GM21526 (cell line): Measurements from ENCODE around the gene JPT2.

Experiments used
- ATAC-seq: cut with Tn5 transposase; IDR thresholded peaks from one replicate; pipeline ENCODE4 v1.9.1; 2021; ENCODE audit warnings: moderate library complexity; ENCODE audit not compliant: unreplicated experiment, low FRiP score

The JPT2 gene, protein sequence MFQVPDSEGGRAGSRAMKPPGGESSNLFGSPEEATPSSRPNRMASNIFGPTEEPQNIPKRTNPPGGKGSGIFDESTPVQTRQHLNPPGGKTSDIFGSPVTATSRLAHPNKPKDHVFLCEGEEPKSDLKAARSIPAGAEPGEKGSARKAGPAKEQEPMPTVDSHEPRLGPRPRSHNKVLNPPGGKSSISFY

DNA sequence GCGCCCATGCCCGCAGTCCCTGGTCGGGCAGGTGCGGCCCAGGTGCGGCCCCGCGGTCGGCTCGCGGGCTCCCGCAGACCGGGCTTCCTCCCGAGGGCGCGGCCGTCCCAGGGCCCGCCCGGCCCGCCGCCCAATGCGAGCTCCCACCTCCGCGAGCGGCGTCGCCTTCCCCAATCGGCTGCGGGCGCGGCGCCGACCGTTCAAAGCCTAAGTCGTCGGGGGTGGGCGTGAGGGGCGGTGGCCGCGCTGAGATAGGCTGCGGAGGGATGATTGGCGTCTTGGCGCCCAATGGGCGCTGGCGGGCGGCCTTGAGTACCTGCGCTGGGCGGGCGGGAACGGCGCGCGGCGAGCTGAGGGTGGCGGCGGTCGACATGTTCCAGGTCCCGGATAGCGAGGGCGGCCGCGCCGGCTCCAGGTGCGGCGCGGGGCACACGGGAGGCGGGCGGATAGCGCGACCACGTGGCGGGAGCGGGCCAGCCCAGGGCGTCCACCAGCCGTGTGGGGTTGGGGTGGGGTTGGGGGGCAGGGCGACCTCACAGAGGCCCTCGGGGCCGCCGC, at the start of gene JPT2:
TSS of gene JPT2 (plus strand) at position 338 of the 558 bp plus-strand sequence. CDS start at position 372, 34 bp downstream.
- ATAC-seq, result peak; percentile 83

DNA sequence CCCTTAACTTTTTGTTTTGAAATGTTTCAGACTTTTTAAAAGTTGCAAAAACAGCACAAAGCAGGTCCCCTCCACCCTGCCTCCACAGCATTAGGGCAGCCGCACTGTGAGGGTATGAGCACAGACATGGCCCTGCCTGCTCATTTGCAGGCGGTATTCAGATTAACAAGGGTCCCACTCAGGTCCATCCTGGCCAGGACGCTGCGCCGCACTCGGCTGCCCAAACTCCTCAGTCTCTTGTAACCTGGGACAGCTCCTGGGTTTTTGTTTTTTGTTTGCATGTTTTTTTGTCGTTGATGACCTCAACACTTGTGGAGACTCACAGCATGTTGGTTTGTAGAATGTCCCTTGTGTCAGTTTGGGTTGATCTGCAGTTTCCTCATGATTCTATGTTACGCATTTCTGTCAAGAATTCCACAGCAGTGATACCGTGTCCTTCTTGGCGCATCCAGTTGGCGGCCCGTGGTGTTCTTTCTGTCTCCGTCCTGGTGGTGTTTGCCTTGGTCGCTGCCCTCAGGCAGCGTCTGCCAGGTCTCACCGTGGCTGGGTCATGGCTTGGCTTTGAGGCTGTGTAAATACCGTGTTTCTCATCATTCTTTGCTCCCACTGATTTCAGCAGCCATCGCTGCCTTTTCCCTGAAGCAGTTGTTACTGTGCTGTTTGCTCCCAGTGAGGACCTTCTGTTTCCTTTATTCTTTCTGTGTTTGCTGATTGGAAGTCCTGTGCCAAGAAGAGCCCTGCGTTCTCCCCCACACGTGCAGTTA, 47.4 kb upstream of the JPT2 start:
- no peak for ATAC-seq

DNA sequence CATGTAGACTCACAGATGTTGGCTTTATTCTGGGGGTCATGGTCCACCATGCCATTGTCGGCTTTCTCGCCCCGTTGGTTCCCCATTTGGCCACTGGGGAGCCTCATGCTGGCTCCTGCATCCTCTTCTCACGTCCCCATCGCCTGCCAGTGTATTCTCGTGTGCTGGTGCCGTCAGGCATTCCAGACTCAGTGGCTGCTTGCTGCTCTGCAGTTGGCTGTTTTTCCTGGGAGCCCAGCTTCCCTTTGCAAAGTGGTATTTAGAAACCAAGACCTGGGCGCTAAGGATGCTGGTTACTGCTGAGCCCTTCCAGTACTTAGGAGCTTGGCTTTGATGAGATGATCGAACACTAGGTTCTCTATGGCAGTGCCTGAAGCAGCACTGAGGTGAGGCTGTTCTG, 46.8 kb upstream of the JPT2 start:
- ATAC-seq, result no peak

DNA sequence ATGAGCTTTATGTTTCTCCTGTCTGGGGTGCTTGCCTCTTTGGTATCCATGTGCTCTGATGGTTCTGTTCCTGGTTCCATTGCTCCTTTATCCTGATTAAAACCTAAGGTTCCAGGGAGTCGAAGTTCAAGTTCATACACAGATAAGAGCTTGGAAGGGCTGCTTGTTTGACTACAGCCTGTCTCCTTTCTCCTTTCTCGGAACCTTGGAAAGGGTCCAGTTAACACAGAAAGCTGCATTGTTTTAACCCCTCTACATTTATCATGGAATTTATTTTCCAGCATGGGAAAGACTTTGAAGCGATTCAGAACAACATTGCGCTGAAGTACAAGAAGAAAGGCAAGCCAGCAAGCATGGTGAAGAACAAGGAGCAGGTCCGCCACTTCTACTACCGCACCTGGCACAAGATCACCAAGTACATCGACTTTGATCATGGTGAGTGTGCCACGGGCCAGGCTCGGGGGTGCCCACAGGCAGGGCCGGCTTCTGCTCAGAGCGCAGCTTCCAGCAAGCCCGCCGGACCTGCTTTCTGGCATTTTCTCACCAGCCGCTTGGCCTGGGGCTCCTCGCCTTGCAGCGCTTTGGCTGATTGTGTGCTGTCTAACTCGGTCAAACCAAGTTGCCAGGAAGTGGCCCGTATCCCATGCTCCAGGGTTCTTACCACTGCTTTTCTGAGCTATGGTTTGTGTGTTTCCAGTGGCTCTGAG, 46.0 kb upstream of the JPT2 start:
- ATAC-seq, result no peak

DNA sequence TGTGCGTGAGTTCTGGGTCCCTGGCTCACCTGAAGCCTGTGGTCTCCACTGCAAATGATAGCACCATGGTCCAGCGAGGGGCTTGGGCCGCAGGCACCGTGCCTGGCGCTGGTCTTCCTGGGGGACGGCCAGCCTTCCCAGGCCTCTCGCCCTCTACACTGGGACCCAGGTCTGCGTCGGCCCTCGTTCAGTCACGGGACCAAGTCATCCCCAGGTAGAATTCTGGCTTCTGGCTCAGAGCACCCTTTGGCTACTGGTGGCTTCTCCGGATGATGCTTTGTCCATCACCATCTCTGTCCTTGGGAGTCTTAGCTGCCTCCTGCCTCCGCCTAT, 45.5 kb upstream of the JPT2 start:
- ATAC-seq, result no peak

DNA sequence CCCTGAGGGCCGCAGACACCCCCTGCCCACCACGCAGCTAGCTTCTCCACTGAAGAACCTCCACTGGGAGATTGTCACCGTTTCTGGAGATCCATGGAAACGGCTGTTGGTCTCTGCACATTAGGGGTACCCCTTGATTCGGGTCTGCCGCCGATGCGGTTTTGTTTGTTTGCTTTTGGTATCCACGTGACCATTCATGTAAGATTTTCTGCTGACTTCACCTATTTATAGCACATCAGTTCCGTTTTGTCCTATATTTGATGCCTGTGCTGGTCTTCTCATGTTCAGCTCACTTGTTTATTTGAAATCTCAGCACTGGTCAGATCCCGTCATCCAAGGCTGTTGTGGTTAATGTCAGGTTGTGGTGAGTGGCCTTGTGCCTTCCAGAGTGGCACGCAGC, 44.8 kb upstream of the JPT2 start:
- no peak for ATAC-seq

DNA sequence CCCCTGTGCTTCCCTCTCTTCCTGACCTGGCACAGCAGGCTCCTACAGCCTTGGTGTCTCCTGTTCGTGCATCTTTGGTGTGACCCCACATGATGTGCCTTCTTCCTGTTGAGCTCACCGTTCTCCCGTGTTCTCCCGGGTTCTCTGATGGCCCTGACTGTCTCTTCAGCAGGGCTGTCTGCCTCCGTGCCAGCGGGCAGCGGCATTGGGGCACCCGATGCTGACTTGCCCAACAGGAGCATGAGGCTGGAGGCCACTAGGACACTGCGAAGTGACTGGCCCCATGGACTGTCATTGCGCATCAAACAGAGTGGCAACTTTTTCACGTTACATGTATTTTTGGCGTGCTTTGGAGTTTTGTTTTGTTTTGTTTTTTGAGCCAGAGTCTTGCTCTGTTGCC, 43.5 kb upstream of the JPT2 start:
- no peak for ATAC-seq

DNA sequence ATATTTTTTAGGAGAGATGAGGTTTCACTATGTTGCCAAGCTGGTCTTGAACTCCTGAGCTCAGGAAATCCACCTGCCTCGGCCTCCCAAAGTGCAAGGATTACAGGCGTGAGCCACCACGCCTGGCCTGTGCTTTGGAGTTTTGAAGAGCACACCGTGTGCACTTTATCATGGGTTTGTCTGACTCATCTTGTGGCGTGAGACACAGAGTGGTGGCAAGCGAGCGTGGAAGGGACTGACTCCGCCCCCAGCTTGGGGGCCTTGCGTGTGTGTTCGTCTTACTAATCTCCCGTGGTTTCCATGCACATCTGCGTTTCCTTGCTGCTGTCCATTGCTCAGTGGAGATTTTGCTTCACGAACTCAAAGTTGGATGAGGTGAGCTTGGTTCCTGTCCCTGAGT, 43.0 kb upstream of the JPT2 start:
- no peak for ATAC-seq

DNA sequence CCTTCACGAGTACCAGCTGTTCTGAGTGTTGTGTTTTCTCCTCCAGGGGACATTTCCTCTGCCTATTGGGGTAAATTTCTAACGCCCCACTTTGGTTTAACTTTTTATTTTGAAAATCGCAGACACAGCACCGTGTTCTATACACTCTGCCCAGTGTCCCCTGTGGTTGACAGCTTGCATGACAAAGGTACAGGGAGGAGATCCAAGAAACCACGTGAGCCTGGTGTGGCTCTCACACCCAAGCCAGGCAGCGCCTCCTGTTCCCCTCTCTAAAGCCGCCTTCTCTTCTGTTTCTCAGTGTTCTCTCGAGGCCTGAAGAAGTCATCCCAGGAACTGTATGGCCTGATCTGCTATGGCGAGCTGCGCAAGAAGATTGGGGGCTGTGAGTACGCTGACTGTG, 40.6 kb upstream of the JPT2 start:
- ATAC-seq, result no peak

DNA sequence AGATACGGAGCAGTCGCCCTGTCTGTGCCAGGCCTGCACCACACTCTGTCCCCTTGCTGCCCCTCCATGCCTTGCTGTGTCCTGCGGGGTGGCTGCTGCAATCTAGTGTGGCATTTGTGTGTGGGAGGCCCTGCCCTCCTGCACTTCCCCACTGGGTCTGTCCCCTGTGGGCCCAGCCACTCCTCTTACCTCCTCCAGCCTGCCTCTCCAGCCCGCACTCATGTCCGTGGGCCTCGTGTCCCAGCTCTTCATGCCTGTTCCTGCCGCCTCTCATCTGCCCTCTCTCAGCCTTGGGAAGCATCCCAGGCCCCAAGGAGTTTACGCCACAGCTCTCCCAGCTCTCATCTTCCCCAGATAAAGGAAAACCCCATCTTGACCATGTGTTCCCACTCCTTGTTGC, 39.3 kb upstream of the JPT2 start:
- no peak for ATAC-seq

DNA sequence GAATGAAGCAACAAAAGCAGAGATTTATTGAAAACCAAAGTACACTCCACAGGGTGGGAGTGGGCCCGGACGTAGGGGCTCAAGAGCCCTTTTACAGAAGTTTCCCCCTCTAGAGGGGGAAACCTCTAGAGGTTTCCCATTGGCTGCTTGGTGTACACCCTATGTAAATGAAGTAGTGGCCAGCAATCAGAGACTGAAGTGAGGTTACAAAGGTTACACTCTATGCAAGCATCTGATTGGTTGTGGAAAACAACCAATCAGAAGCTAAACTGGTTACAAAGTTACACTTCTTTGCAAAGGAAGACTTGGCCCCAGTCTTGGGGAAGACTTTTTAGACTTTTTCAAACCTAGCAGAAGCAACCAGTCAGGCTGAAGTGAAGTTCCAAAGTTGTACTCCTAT, 38.8 kb upstream of the JPT2 start:
- ATAC-seq, result no peak

DNA sequence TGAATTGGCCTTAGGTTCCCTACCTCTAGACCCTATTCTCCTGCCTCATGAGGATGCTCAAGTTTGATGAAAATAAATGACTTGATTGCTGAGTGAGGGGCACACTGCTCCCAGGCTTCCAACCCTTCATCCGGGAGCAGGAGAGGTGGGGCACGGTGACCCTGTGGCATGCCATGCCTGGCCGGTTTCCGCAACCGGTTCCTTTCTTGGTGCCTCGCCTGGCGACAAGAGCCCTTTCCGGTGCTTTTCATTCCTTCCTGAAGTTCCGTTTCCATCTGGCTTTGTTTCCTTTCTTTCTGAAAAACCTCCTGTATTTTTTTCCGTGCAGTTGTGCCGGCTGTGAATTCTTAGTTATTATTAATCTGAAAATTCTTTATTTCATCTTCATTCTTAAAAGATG, 38.2 kb upstream of the JPT2 start:
- no peak for ATAC-seq

DNA sequence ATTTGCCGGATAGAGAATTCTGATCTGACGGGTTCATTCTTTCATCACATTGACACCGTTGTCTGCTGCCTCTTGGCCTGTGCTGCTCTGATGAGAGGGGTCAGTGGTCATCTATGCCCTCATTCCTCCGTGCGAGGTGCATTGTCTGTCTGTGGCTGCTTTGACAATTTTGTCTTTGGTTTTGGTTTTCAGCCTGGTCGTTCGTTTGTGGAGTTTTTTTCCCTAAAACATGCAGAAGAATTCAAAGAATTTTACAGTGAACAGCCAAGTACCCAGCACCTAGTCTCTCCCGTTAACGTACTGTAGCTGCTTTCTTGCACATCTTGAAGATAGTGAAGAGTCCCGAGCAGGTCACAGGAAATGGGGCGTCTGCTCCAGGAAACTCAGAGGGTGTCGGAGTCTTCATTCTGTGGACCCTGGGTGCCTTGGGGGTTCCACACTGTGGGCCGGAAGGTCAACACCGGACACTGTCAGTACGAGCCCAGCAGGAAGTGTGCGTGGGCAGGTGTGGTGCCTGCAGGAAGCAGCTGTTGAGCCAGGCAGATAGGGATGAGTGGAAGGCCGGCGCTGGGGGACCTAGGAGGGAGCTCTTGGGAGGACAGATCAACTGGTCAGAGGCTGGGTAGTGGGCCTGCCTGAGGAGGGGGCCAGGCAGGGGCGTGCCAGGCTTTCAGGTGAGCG, 37.7 kb upstream of the JPT2 start:
- ATAC-seq, result no peak

DNA sequence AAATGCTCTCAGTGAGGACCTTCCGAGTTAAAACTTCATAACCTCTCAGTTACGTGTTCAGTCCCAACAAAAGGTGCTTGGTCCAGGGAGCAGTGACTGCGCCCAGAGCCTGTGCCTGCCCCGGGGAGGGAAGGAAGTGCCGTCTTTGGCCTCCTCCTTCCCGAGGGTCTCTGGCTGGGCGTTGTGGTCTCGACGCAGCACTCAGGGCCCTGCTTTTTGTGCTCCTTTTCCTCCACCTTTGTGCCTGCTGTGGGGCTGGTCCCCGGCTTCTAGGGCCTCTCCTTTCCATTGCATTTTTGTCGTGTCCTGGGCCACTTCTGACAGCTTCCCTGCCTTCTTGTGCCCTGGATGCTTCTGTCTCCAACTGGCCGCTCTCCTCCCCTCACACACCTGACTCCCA, 36.8 kb upstream of the JPT2 start:
- ATAC-seq, result no peak

DNA sequence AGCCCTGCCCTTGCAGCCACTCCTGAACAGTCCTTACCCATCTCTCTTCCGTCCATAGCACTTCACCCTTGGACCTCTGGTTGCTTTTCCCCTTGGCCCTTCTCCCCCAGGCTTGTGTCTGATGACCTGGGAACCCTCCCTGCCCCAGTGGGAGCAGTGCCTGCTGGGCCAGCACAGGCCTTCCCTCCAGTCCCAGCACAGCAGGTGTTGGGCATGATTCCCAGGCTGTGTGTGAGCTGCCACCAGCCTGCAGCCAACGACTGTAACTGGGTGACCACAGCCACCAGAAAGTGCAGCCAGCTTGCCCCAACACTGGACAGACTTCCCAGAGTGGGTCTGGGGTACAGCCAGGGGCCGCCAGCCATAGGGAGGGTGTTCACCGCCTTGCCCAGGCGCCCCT, 35.9 kb upstream of the JPT2 start:
- ATAC-seq, result no peak

DNA sequence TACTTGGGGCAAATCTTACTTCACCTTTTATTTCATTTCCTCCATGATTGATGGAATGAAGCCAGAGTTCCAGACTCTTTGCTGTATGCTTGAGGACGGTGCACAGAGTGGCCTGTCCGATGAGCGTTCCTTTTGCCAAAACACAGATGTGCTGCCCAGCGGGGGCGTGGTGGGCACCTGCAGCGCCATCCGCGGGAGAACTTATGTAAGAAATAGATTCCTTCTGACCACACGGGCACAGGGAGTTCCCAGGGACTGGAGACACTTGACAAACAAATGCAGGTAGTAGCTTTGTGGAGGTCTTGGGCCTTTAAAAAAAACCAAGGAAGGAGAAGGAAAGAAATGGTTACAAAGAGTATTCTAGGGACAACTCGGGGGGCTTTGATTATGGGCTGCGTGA, 35.3 kb upstream of the JPT2 start:
- no peak for ATAC-seq

DNA sequence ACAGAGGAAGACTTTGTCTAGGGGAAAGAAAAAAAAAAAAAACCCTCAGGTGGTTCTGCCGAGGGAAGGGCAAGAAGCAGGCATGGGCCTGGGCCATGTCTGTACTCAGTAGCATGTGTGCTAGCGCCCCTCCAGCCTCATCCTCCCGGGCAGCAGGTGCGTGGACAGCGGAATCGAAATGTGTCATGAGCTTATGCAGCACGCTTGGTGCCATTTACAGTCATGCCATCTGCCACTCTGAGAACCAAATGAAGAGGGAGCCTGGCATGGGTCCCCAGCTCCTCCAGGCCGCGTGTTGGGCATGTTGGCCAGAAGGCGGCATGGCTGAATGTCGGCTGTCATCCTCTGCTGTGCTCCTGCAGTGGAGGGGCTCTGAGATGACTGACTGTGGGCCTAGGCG, 34.6 kb upstream of the JPT2 start:
- ATAC-seq, result no peak

DNA sequence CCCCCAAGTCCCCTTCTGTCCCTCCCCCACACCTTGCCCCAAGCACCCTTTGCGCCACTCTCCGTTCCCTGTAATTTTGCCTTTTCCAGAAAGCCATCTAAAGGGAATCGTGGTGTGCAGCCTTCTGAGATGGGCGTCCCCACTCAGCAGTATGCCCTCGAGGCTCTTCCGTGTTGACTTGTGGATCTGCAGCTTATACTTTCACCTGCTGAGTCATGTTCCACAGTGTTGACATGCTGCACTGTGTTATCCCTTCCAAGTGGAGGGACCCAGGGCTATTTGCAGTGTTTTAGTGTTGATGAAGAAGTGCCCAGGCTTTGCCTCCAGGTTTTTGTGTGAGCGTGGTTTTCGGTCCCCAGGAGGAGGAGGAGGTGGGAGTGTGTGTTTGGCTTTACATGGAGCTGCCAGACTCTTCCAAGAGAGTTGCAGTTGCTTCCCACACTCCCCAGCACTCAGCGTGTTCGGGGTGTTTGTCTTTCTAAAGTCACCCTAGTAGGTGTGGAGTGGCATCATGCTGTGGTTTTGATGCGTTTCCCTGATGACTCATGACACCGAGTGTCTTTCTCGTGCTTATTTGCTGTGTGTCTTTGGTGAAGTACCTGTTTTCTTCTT, 32.1 kb upstream of the JPT2 start:
- ATAC-seq, result no peak

DNA sequence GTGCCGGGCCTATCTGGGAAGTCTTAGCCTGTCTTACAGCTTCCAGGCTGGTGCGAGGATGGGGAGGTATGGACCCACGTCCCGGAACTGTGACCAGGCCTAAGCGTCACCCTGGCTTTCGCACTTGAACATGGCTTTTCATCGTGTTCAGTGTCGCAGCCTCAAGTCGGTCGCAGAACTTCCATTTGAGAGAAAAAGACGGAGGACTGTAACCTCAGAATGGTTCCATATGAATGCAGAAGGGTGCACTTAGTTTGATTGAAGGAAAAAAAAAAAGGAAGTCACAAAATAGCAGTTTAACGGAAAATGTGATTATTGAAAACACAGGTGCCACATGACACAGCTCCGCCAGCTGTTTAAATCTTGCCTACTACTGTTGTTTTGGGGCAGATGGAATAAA, 30.2 kb upstream of the JPT2 start:
- ATAC-seq, result no peak

DNA sequence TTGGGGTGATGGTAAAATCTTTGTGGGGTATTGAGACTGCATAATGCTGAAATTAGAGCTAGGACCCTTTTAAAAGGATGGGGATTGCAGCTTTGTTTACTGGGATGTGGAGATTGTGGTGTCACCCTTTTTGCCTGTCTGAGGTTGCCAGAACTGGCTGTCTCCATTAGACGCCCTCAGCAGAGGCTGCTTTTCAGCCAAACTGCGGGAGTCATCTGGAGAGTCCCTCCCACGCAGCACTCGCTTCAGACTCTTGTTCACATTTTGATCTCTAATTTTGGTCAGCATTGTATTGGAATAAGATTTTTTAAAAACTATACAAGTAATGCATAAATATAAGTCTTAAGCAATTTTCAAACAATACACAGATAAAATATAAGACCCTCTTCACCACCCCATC, 27.9 kb upstream of the JPT2 start:
- no peak for ATAC-seq
